Measurements from ENCODE around the gene METTL18. TPM values are rescaled to one million over a fixed set of nuclear protein-coding genes. Genes with fewer than 3 reads are reported as not detected.
A peak's percentile ranks its signal among the peaks of the same experiment; 100 is the strongest.

METTL18 gene
- total RNA-seq, 1 donor from 2014 or later: 24.2 TPM

DNA sequence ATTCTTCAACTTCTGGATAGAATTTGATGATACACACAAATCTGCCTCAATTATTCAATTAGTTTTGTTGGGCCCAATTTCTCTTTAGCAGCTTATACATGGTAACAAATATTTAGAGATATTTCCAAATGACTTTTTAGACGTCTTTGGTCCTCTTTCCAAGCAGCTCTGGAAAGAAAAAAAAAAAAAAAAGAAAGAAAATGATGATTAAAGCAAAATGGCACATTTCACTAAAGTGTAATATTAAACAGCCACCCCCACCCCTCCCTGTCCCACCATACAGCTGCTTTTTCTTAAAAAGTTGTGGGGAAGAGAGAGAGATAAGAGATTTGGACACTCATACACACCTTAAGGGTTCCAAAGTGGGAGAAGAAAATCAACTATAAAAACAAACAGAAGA is 977 bp downstream of the METTL18 start:
- no peak for DNase-seq (ENCODE audit: low spot score)
- TF ChIP-seq EZH2 (IDR thresholded peaks at IDR 0.05): no peak
- no peak for TF ChIP-seq EZH2phosphoT487 (IDR thresholded peaks at IDR 0.05)
- TF ChIP-seq, protein P1, sequence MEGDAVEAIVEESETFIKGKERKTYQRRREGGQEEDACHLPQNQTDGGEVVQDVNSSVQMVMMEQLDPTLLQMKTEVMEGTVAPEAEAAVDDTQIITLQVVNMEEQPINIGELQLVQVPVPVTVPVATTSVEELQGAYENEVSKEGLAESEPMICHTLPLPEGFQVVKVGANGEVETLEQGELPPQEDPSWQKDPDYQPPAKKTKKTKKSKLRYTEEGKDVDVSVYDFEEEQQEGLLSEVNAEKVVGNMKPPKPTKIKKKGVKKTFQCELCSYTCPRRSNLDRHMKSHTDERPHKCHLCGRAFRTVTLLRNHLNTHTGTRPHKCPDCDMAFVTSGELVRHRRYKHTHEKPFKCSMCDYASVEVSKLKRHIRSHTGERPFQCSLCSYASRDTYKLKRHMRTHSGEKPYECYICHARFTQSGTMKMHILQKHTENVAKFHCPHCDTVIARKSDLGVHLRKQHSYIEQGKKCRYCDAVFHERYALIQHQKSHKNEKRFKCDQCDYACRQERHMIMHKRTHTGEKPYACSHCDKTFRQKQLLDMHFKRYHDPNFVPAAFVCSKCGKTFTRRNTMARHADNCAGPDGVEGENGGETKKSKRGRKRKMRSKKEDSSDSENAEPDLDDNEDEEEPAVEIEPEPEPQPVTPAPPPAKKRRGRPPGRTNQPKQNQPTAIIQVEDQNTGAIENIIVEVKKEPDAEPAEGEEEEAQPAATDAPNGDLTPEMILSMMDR (IDR thresholded peaks at IDR 0.05): no peak
- Histone ChIP-seq H3K27me3 (no peaks in the 10 kb centered on the region), H3K4me1 (peaks cover 14% of the 10 kb centered on the region), H2AFZ (replicated peaks) (peak overlapping the region; percentile 98), H4K20me1 (ENCODE audit: low read depth) (no peaks in the 10 kb centered on the region), H3K9me3 (ENCODE audit: low read depth) (no peaks in the 10 kb centered on the region), H3K9ac (peak overlapping the region; percentile 93), H3F3A (ENCODE audit: low read depth) (no peaks in the 10 kb centered on the region), H3K79me2 (ENCODE audit: low read depth) (peaks cover 52% of the 10 kb centered on the region), H3K27ac (no peak overlapping the region), H3K36me3 (no peaks in the 10 kb centered on the region), H3K4me3 (peak overlapping the region; percentile 93), H3K4me2 (peak overlapping the region; percentile 94)
- peak overlapping the region; percentile 100 for H3K4me3 Mint-ChIP-seq
- H3K36me3 Mint-ChIP-seq: peaks cover 9% of the 10 kb centered on the region
- H3K9me3 Mint-ChIP-seq: no peaks in the 10 kb centered on the region
- peaks cover 22% of the 10 kb centered on the region for H3K4me1 Mint-ChIP-seq
- H3K27me3 Mint-ChIP-seq (ENCODE audit: insufficient read depth, low read depth): no peaks in the 10 kb centered on the region
- no peak overlapping the region for H3K27ac Mint-ChIP-seq

DNA sequence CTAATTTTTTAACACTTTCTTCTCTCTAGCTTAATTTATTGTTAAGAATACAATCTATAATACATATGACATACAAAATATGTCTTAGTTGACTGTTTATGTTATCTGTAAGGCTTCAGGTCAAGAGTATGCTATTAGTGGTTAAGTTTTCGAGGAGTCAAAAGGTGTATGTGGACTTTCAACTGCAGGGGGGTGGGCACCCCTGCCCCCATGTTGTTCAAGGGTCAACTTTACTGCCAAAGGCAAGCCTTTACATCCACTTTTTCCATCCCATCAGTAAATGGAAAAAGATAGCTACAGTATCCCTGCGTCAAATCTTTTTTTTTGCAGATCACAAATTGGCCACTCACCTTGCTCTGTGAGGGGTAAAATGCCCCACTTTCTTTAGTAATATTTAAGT is 6.3 kb downstream of the METTL18 start:
- H3K36me3 ChIP-seq: no peaks in the 10 kb centered on the region
- H4K20me1 ChIP-seq (ENCODE audit: low read depth): no peaks in the 10 kb centered on the region
- H3K27ac Mint-ChIP-seq: no peak overlapping the region
- no peak for TF ChIP-seq EZH2 (IDR thresholded peaks at IDR 0.05)
- TF ChIP-seq, protein P1 (IDR thresholded peaks at IDR 0.05): no peak
- TF ChIP-seq EZH2phosphoT487 (IDR thresholded peaks at IDR 0.05): no peak
- H3K27me3 ChIP-seq: no peaks in the 10 kb centered on the region
- DNase-seq (ENCODE audit: low spot score): no peak
- H3F3A ChIP-seq (ENCODE audit: low read depth): no peaks in the 10 kb centered on the region
- H3K27me3 Mint-ChIP-seq (ENCODE audit: insufficient read depth, low read depth): peaks cover 2% of the 10 kb centered on the region
- H2AFZ ChIP-seq (replicated peaks): no peak overlapping the region
- no peaks in the 10 kb centered on the region for H3K9me3 ChIP-seq (ENCODE audit: low read depth)
- H3K9ac ChIP-seq: no peak overlapping the region
- H3K36me3 Mint-ChIP-seq: peaks cover 7% of the 10 kb centered on the region
- H3K27ac ChIP-seq: no peak overlapping the region
- peaks cover 2% of the 10 kb centered on the region for H3K4me1 Mint-ChIP-seq
- H3K9me3 Mint-ChIP-seq: no peaks in the 10 kb centered on the region
- H3K4me1 ChIP-seq: no peaks in the 10 kb centered on the region
- H3K4me3 ChIP-seq: no peak overlapping the region
- no peak overlapping the region for H3K4me2 ChIP-seq
- H3K79me2 ChIP-seq (ENCODE audit: low read depth): peaks cover 6% of the 10 kb centered on the region
- no peak overlapping the region for H3K4me3 Mint-ChIP-seq

DNA sequence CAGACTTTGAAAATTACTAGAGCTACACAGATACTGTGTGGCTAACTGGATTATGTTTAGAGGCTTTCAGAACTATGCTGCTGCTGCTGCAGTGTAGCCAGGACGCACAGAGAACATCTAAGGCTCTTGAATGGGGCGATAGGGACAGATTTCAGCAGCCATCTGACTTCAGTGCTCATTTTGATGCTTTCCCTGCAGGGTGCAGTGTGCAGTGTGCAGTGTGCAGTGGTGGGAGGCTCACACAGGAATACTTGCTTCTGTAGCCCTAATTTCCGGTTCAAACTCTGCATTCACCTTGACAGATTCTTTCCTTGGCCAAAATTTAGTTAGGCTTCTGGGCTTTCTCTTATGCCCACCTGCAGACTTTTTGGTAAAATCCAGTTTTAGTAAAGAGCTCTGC is 7.7 kb downstream of the METTL18 start:
- H3K27ac ChIP-seq: no peak overlapping the region
- no peak for DNase-seq (ENCODE audit: low spot score)
- H3K4me1 Mint-ChIP-seq: no peaks in the 10 kb centered on the region

More for the DNA sequence above, 7.7 kb downstream of the METTL18 start:
- Mint-ChIP-seq H3K4me3 (no peak overlapping the region), H3K36me3 (peaks cover 6% of the 10 kb centered on the region), H3K27me3 (ENCODE audit: insufficient read depth, low read depth) (peaks cover 5% of the 10 kb centered on the region), H3K27ac (no peak overlapping the region), H3K9me3 (no peaks in the 10 kb centered on the region)
- Histone ChIP-seq H3K4me1 (no peaks in the 10 kb centered on the region), H3K79me2 (ENCODE audit: low read depth) (no peaks in the 10 kb centered on the region), H3F3A (ENCODE audit: low read depth) (no peaks in the 10 kb centered on the region), H3K27me3 (no peaks in the 10 kb centered on the region), H2AFZ (replicated peaks) (no peak overlapping the region), H3K9ac (no peak overlapping the region), H4K20me1 (ENCODE audit: low read depth) (no peaks in the 10 kb centered on the region), H3K9me3 (ENCODE audit: low read depth) (no peaks in the 10 kb centered on the region), H3K4me3 (no peak overlapping the region), H3K36me3 (no peaks in the 10 kb centered on the region), H3K4me2 (no peak overlapping the region)
- TF ChIP-seq, protein P1 (IDR thresholded peaks at IDR 0.05): no peak
- no peak for TF ChIP-seq EZH2 (IDR thresholded peaks at IDR 0.05)
- TF ChIP-seq EZH2phosphoT487 (IDR thresholded peaks at IDR 0.05): no peak
